Naive thymus-derived CD8-positive, alpha-beta T cell (primary cell): Measurements from ENCODE around the gene GOLGA2. TPM values are rescaled to one million over a fixed set of nuclear protein-coding genes. Genes with fewer than 3 reads are reported as not detected.
A peak's percentile ranks its signal among the peaks of the same experiment; 100 is the strongest.

Experiments used
- ATAC-seq, 2 donors: fragments of 150-1000 bp; cut with Tn5 transposase in 1 of 2; sonication (Bioruptor Pico), chemical (Tn5 transposase) in 1 of 2; 1 replicate in 1 of 2; 2 replicates in 1 of 2; pipeline ENCODE4 v1.10.0; 2021; ENCODE audit warnings: mild to moderate bottlenecking in 2 of 2, moderate library complexity in 2 of 2
- POLR2A ChIA-PET: fragments of 350-600 bp; sonication (Branson Sonifier 250); formaldehyde crosslinking; loops from one replicate; lab custom pipeline; 2021; ENCODE audit warnings: antibody characterized with exemption; lab: Charles Lee
- DNase-seq, 10 donors: peaks; one replicate each; pipeline versions ENCODE4 v3.0.0 to v3.0.0-alpha.2; 2020 to 2022
- H3K27ac Mint-ChIP-seq, 10 donors: one replicate each; pipeline ENCODE4 v1.8.0; 2020 to 2022; ENCODE audit warnings: mild to moderate bottlenecking in 10 of 10, mixed read lengths in 10 of 10, moderate library complexity in 4 of 10, inconsistent platforms in 1 of 10
- H3K27me3 Mint-ChIP-seq, 5 donors: one replicate each; pipeline ENCODE4 v1.8.0; 2021 to 2022; ENCODE audit warnings: mixed read lengths in 5 of 5
- H3K36me3 Mint-ChIP-seq, 3 donors: one replicate each; pipeline ENCODE4 v1.8.0; 2020 to 2022; ENCODE audit warnings: mixed read lengths in 3 of 3, mild to moderate bottlenecking in 2 of 3, inconsistent platforms in 1 of 3
- H3K4me1 Mint-ChIP-seq, 4 donors: one replicate each; pipeline ENCODE4 v1.8.0; 2021 to 2022; ENCODE audit warnings: mixed read lengths in 4 of 4
- H3K4me3 Mint-ChIP-seq, 10 donors: one replicate each; pipeline ENCODE4 v1.8.0; 2020 to 2022; ENCODE audit warnings: mild to moderate bottlenecking in 10 of 10, mixed read lengths in 10 of 10, moderate library complexity in 6 of 10, inconsistent platforms in 1 of 10
- H3K9me3 Mint-ChIP-seq, 9 donors: one replicate each; pipeline ENCODE4 v1.8.0; 2020 to 2022; ENCODE audit warnings: mixed read lengths in 9 of 9, mild to moderate bottlenecking in 3 of 9, inconsistent platforms in 1 of 9, moderate library complexity in 1 of 9
- polyA plus RNA-seq, 3 donors: library from polyadenylated mRNA; unstranded; fragments of 300-500 nt; fragmentation: Illumina TruSeq; gene quantifications; one replicate each; pipeline ENCODE4 v1.2.3, GENCODE V29; 2021
- total RNA-seq, 8 experiments: library from RNA in 2 of 8; stranded (reverse) in 2 of 8; gene quantifications; one replicate each; pipeline ENCODE4 v1.2.3 and lab custom pipeline; 2021 to 2026

Gene GOLGA2
- total and polyA plus RNA-seq, 5 experiments from 2014 or later: 4.7 to 64.7 (median 7.4) TPM

DNA sequence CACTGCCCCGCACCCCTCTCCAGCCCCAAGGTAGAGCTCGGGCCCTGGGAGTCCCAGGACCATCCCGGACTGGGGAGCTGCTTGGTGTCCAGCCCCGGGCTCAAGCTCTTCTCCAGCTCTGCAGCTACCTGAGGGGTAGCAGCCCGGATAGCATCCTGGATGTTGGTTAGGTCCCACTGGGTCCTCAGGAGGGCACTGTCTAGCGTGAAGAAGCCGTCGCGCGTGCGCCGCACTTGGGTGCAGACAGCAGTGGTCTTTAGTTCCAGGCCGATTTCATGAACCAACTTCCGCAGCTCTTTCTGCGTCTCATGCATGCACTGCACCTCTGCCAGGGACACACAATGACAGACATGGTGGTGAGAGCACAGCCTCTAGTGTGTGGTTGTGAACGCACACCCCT, 33.7 kb upstream of the GOLGA2 start:
- no peak for ATAC-seq

DNA sequence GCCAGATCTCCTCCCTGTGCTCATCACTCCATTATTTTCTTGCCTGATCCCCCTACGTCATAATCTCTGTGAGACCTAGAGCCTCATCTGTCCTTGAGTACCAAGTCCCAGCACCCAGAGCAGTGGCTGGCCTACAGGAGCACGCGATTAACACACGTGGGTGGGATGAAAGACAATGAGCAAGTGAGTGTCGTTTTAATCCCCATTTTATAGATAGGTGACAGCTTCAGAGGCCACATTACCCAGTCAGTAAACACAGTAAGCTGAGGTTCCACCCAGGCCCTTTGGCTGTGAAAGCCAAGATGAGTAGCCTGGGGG, 29.1 kb upstream of the GOLGA2 start:
- H3K4me3 Mint-ChIP-seq: no peak overlapping the region
- POLR2A ChIA-PET: interaction anchor here (1.0 kb wide), 1 partner anchor 525 kb away, joined by 3 read pairs; the partner anchor contains the start of gene SPOUT1
- ATAC-seq: no peak
- no peaks in the 10 kb centered on the region for H3K27me3 Mint-ChIP-seq
- peaks cover 0 to 23% (median 2%) of the 10 kb centered on the region in 3 donors for H3K36me3 Mint-ChIP-seq
- H3K27ac Mint-ChIP-seq: peak overlapping the region in 5 of 10 donors; percentile 2 to 53 (median 9)
- peaks cover 0 to 2% (median 0%) of the 10 kb centered on the region in 4 donors for H3K4me1 Mint-ChIP-seq
- DNase-seq: no peak
- no peaks in the 10 kb centered on the region for H3K9me3 Mint-ChIP-seq

More for the DNA sequence above, 33.7 kb upstream of the GOLGA2 start:
- Mint-ChIP-seq H3K27me3 (no peaks in the 10 kb centered on the region), H3K4me3 (no peak overlapping the region), H3K36me3 (peaks cover 0 to 60% (median 7%) of the 10 kb centered on the region in 3 donors), H3K9me3 (no peaks in the 10 kb centered on the region), H3K4me1 (no peaks in the 10 kb centered on the region), H3K27ac (no peak overlapping the region)
- DNase-seq: no peak
- POLR2A ChIA-PET: no interaction called here

DNA sequence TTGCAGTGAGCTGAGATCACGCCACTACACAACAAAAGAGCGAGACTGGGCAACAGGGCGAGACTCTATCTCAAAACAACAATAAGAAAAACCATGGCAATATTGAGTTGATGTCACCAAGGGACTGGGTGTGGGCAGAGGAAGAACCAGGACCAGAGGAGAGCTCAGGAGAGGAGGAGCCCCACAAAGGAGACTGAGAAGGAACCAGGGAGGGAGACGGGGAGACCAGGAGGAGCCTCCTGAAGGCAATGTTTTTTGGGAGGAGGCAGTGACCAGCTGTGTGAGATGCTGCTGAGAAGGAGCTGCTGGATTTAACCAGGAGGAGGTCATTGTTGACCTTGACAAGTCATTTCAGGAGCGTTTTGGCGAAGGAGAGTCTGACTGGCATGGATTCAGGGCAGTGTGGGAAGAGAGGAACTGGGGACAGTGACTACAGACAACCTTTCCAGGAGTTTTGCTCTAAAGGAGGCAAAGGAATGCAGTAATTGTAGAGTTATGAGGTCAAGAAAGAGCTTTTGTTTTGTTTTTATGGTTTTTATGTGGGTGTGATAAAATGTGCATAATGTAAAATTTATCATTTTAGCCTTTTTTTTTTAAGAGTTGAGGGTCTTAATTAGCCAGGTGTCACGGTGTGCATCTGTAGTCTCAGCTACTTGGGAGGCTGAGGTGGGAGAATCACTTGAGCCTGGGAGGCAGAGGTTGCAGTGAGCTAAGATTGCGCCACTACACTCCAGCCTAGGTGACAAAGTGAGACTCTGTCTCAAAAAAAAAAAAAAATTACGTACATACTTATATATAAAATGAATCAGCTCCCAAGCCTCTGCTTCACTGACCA, 28.5 kb upstream of the GOLGA2 start:
- Mint-ChIP-seq H3K4me3 (no peak overlapping the region), H3K27ac (peak overlapping the region in 7 of 10 donors; percentile 23 to 72 (median 52)), H3K27me3 (no peaks in the 10 kb centered on the region), H3K36me3 (peaks cover 0 to 17% (median 2%) of the 10 kb centered on the region in 3 donors), H3K4me1 (peaks cover 0 to 2% (median 0%) of the 10 kb centered on the region in 4 donors), H3K9me3 (no peaks in the 10 kb centered on the region)
- no peak for DNase-seq
- ATAC-seq: no peak
- POLR2A ChIA-PET: interaction anchor here (1.0 kb wide), 1 partner anchor 525 kb away, joined by 3 read pairs; the partner anchor contains the start of gene SPOUT1

DNA sequence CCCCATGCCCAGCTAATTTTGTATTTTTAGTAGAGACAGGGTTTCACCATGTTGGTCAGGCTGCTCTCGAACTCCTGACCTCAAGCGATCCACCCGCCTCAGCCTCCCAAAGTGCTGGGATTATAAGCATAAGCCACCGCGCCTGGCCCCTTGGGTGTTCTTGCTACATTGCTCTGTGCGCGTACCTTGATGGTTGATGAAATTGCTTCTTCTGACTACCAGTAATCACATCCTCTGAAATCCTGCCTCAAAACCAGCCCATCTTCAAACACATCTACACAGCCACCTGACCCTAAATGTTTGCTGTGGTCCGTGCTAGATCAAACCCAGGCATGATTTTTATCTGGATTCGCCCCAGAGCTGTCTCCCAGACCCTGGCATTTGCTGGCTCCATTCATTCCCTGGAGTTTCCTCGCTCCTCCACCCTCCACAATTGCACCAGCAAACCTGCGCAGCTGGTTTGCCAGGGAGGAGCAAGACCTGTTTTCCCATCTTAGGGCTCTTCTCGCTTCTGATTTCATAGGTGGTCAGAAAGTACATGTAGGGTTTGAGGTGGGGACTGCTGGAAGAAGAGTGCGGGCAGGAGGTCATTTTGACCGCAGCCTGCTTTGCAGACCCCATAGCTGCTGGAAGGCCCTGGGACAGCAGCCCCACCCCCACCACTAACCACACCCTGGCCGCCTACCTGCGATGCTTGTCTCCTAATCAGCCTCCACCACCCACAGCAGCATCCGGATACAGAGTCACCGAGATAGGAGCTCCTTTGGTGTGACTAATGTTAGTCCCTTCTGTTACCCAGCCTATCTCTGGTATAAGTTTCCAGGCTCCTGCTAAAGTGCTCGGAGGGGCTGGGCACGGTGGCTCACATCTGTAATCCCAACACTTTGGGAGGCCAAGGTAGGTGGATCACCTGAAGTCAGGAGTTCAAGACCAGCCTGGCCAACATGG, 23.0 kb upstream of the GOLGA2 start:
- Mint-ChIP-seq H3K36me3 (peaks cover 0 to 1% (median 0%) of the 10 kb centered on the region in 3 donors), H3K9me3 (no peaks in the 10 kb centered on the region), H3K27me3 (no peaks in the 10 kb centered on the region), H3K4me1 (peaks cover 0 to 4% (median under 1%) of the 10 kb centered on the region in 4 donors), H3K4me3 (no peak overlapping the region), H3K27ac (peak overlapping the region in 1 of 10 donors; percentile 33)
- POLR2A ChIA-PET: no interaction called here
- no peak for DNase-seq
- ATAC-seq: no peak

DNA sequence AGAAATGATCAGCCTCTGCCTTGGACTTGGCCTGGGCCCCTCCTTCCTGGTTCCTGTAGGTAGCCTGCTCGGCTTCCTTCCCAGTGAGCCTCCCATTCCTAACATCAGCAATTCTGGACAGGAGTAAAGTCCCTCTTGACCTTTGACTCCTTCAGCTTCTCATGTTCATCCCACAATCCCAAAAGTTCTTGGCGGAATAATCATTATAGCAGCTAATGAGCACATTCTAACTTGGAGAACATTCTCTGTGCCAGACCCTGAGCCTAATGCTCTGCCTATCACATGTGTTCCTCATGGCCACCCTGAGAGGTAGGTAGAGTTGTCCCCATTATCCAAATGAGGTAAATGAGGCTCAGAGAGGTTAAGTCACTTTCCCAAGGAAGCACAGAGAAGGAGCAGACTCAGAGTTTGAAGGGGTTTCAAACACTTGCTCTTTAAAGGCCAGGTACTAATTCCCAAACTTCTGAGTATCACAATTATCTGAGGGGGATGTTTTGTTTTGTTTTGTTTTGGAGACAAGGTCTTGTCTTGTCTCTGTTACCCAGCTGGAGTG, 21.5 kb upstream of the GOLGA2 start:
- H3K9me3 Mint-ChIP-seq: no peaks in the 10 kb centered on the region
- POLR2A ChIA-PET: no interaction called here
- peaks cover 0 to 1% (median 0%) of the 10 kb centered on the region in 3 donors for H3K36me3 Mint-ChIP-seq
- H3K27me3 Mint-ChIP-seq: no peaks in the 10 kb centered on the region
- ATAC-seq (no peak), DNase-seq (no peak)
- no peak overlapping the region for H3K27ac Mint-ChIP-seq
- peaks cover 0 to 2% (median under 1%) of the 10 kb centered on the region in 4 donors for H3K4me1 Mint-ChIP-seq
- no peak overlapping the region for H3K4me3 Mint-ChIP-seq

DNA sequence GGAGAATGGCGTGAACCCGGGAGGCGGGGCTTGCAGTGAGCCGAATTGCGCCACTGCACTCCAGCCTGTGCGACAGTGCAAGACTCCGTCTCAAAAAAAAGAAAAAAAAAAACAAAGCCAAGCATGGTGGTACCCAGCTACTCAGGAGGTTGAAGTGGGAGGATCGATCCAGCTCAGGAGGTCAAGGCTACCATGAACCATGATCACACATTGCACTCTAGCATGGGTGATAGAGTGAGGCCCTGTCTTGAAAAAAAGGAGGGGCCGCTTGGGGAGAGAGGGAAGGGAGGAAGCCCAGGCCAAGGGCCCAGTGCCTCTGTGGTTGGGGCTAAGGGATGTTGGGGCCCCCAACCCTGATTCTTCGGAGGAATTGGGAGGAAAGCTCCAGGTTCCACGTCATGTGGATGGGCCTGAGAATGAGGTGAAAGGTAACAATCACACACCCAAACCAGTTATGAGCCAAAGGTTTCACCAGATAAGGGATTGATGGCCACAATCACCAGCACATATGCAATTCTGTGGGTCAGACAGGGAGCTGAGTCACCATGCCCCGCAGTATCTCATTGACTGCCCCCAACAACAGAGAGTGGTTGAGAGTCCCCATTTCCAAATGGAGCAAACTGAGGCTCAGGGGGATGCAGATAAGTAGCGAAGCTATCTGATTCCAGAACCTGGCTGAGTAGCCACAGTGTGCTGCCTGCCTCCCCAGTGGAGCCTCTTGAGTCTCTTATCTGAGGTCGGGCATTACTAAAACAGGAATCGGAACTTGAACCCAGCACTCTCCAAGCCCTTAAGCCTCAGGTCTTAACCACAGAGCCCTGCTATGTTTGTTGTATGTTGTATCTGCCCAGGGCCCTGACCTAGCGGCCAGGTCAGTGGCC, 20.8 kb upstream of the GOLGA2 start:
- DNase-seq: no peak
- peaks cover 0 to 1% (median 0%) of the 10 kb centered on the region in 3 donors for H3K36me3 Mint-ChIP-seq
- no peaks in the 10 kb centered on the region for H3K27me3 Mint-ChIP-seq
- H3K4me3 Mint-ChIP-seq: no peak overlapping the region
- peak overlapping the region in 1 of 10 donors; percentile 11 for H3K27ac Mint-ChIP-seq
- no peaks in the 10 kb centered on the region for H3K9me3 Mint-ChIP-seq
- ATAC-seq: no peak
- POLR2A ChIA-PET: no interaction called here
- H3K4me1 Mint-ChIP-seq: peaks cover 0 to 2% (median under 1%) of the 10 kb centered on the region in 4 donors

DNA sequence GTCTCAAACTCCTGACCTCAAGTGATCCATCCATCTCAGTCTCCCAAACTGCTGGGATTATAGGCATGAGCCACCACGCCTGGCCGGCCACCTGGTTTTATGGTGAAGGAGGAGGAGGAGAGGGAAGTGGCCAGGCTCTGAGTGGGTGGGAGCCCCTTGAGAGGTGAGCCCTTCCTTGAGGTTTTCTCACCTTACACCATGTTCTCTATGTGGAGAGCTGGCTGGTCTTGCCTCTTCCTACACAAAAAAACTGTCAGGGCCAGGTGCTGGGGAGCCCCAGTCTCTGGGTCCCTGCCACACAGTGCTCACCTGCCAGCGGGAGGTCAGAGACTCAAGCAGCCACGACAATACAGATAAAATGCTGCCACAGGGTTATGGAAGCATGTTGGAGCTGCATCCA, 18.3 kb upstream of the GOLGA2 start:
- Mint-ChIP-seq H3K4me3 (no peak overlapping the region), H3K36me3 (peaks cover 0 to 1% (median 0%) of the 10 kb centered on the region in 3 donors), H3K9me3 (no peaks in the 10 kb centered on the region), H3K27ac (no peak overlapping the region), H3K27me3 (no peaks in the 10 kb centered on the region), H3K4me1 (peaks cover 0 to 2% (median under 1%) of the 10 kb centered on the region in 4 donors)
- DNase-seq (no peak), ATAC-seq (no peak)
- POLR2A ChIA-PET: no interaction called here

DNA sequence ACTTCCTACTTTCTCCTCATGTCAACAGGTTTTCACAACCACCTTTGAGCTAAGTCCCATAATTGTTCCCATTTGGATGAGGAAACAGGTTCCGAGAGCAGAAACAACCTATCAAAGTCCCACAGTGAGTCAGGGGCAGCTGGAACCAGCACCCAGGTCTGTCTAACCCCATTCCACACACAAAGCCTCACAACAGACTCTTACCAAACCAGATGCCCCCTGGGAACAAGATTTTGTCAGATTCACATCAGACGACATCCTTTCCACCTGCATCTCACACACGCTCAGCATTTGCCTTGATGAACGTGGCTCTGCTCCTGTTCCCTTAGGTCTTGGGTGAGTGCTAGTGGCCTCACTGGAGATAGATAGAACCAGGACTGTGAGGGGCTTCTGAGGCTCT, 17.3 kb upstream of the GOLGA2 start:
- DNase-seq: no peak
- POLR2A ChIA-PET: interaction anchor here (0.6 kb wide), 2 partner anchors 281 to 494 kb away, joined by 3 read pairs; partner anchors contain the start of gene TBC1D13
- Mint-ChIP-seq H3K4me1 (peaks cover 0 to 2% (median under 1%) of the 10 kb centered on the region in 4 donors), H3K27me3 (no peaks in the 10 kb centered on the region), H3K9me3 (no peaks in the 10 kb centered on the region), H3K27ac (peak overlapping the region in 1 of 10 donors; percentile 60), H3K36me3 (peaks cover 0 to 7% (median 4%) of the 10 kb centered on the region in 3 donors), H3K4me3 (no peak overlapping the region)
- ATAC-seq: no peak

DNA sequence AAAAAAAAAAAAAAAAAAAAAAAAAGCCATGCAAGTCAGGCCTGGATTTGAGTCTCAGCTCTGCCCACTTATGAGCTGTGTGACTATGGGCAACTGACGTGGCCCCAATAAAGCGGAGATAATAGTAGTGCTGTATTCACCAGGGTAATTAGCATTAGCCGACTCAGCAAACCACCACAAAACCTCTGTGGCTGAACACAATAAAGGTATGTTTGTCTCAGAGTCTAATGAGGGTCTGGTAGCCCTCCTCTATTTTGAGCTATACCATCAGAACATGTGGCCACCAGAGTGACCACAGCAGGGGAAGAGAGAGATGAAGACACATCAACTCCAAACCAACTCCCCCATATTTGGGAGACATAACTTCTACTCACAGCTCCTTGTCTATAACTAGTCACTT, 16.2 kb upstream of the GOLGA2 start:
- H3K27me3 Mint-ChIP-seq: no peaks in the 10 kb centered on the region
- H3K4me3 Mint-ChIP-seq: no peak overlapping the region
- DNase-seq (no peak), ATAC-seq (no peak)
- H3K9me3 Mint-ChIP-seq: no peaks in the 10 kb centered on the region
- H3K36me3 Mint-ChIP-seq: peaks cover 0 to 13% (median 4%) of the 10 kb centered on the region in 3 donors
- H3K4me1 Mint-ChIP-seq: peaks cover 0 to 2% (median under 1%) of the 10 kb centered on the region in 4 donors
- POLR2A ChIA-PET: interaction anchor here (0.6 to 0.8 kb wide), 2 partner anchors 9 to 496 kb away, joined by 5 to 6 read pairs; no protein-coding TSS in a partner anchor
- no peak overlapping the region for H3K27ac Mint-ChIP-seq

DNA sequence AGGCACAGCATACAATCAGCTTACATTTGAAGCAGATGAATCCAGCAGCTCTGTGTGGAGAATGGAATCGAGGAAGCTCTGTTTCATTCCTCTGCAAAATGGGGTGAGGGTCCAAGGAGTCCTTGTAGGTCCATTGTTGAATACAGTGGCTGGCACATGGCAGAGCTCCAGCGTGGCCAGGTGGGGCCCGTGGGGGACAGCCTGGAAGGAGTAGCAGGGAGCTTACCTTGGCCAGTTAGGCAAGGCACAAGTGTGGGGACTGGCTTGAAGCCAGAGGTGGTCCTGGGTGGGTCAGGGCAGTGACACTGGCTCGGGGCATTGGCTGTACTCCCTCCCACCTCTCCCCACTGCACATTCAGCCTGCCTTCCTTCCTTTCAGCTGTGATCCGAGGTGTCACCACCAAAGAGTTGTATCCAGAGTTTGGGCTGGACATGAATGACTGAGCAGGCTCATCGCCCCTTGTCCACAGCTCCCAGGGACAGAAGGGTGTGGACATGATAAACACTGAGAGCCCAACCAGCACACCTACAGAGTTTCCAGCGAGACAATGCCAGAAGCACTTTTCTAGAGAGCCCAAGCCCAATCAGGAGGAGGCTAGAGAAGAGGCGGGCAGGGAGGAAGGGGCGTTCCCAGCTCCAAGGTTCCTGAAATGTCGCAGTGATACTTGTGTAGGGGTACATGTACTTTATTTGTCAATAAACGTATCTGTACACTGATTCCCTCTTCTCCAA, 12.6 kb upstream of the GOLGA2 start:
- H3K4me1 Mint-ChIP-seq: peaks cover 0 to 1% (median 0%) of the 10 kb centered on the region in 4 donors
- no peaks in the 10 kb centered on the region for H3K9me3 Mint-ChIP-seq
- H3K4me3 Mint-ChIP-seq: no peak overlapping the region
- H3K27ac Mint-ChIP-seq: no peak overlapping the region
- POLR2A ChIA-PET: interaction anchor here (0.6 kb wide), 1 partner anchor 32 kb away, joined by 5 read pairs; no protein-coding TSS in a partner anchor
- H3K36me3 Mint-ChIP-seq: peaks cover 0 to 18% (median 7%) of the 10 kb centered on the region in 3 donors
- DNase-seq (no peak), ATAC-seq (no peak)
- no peaks in the 10 kb centered on the region for H3K27me3 Mint-ChIP-seq

DNA sequence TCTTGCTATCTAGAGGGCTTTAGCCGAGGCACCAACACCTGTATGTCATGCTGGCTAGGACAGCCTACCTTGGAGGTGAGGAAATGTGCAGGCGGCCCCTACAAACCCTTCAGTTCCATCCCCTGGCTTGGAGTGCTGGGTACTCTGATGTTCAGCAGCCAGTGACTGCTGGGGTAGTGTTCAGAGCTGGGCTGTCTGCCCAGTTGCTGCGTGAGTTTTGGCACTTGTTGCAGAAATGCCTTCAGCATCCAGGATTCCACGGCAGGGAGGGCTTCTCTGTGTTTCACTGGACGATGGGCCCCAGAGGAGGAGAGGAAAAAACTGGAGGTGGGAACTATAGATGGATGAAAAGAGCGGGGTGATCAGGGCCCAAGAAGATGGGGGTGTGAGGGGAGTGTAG, 10.6 kb upstream of the GOLGA2 start:
- H3K36me3 Mint-ChIP-seq: peaks cover 0 to 18% (median 7%) of the 10 kb centered on the region in 3 donors
- H3K4me1 Mint-ChIP-seq: peaks cover 0 to 1% (median 0%) of the 10 kb centered on the region in 4 donors
- H3K9me3 Mint-ChIP-seq: no peaks in the 10 kb centered on the region
- no peak for DNase-seq
- H3K27ac Mint-ChIP-seq: no peak overlapping the region
- POLR2A ChIA-PET: no interaction called here
- no peaks in the 10 kb centered on the region for H3K27me3 Mint-ChIP-seq
- no peak overlapping the region for H3K4me3 Mint-ChIP-seq
- no peak for ATAC-seq
